Esophagus muscularis mucosa (tissue), 4 donors: ENCODE results near the gene RNASE2. TPM values are rescaled to one million over a fixed set of nuclear protein-coding genes. Genes with fewer than 3 reads are reported as not detected.

Experiments used
- DNase-seq: peaks from one replicate; pipeline ENCODE4 v3.0.0-alpha.2; 2017; ENCODE audit errors: extremely low spot score
- H3K27ac ChIP-seq, 4 donors: fragments of 200-600 bp; sonication (generic); replicated peaks in 1 of 4; 1 replicate in 3 of 4; 2 replicates in 1 of 4; pipeline ENCODE4 v1.5.1; 2016 to 2019; ENCODE audit warnings: mild to moderate bottlenecking in 1 of 4
- H3K27me3 ChIP-seq, 4 donors: fragments of 200-600 bp; sonication (generic); one replicate each; pipeline versions ENCODE4 v1.5.1 to v1.6.0; 2016 to 2019
- H3K36me3 ChIP-seq, 4 donors: fragments of 200-600 bp; sonication (generic); one replicate each; pipeline ENCODE4 v1.5.1; 2016 to 2019
- H3K4me1 ChIP-seq, 4 donors: fragments of 200-600 bp; sonication (generic); one replicate each; pipeline ENCODE4 v1.5.1; 2016 to 2019
- H3K4me3 ChIP-seq, 4 donors: fragments of 200-600 bp; sonication (generic); 1 replicate in 2 of 4; 2 replicates in 2 of 4; pipeline ENCODE4 v1.5.1; 2016 to 2019; ENCODE audit warnings: mild to moderate bottlenecking in 4 of 4, moderate library complexity in 1 of 4
- H3K9me3 ChIP-seq, 4 donors: fragments of 200-600 bp; sonication (generic); 1 replicate in 3 of 4; 2 replicates in 1 of 4; pipeline ENCODE4 v1.5.1; 2016 to 2019
- CTCF ChIP-seq, 3 experiments: fragments of 200-600 bp in 2 of 3; fragments of 450-650 bp in 1 of 3; sonication (generic) in 2 of 3; IDR thresholded peaks; one replicate each; pipeline ENCODE4 v1.5.1; 2017 to 2019; ENCODE audit warnings: antibody characterized with exemption in 3 of 3, mild to moderate bottlenecking in 2 of 3, moderate library complexity in 1 of 3
- EP300 ChIP-seq: sonication (generic); formaldehyde crosslinking; IDR thresholded peaks from one replicate; pipeline ENCODE4 v1.6.1; 2017; ENCODE audit warnings: antibody characterized with exemption
- POLR2A ChIP-seq: fragments of 450-650 bp; IDR thresholded peaks from one replicate; pipeline ENCODE4 v1.6.1; 2017; ENCODE audit warnings: antibody characterized with exemption, moderate library complexity, mild to moderate bottlenecking, low read depth
- POLR2AphosphoS5 ChIP-seq, 2 donors: sonication (generic); formaldehyde crosslinking; IDR thresholded peaks; one replicate each; pipeline ENCODE4 v1.6.1; 2017; ENCODE audit warnings: antibody characterized with exemption in 2 of 2
- WGBS: methylation state at CpG from one replicate; pipeline ENCODE4 v1.1.5; 2018; 5-methylcytosine and 5-hydroxymethylcytosine counted together
- intact Hi-C: fragments of 100-400 bp; cut with DNase I; formaldehyde crosslinking; loops from one replicate; pipeline ENCODE4 v1.15.1; 2023
- total RNA-seq, 4 donors: library from RNA; depleted of rRNA; stranded (reverse); fragments of >200 nt; gene quantifications; one replicate each; pipeline versions ENCODE4 v1.1.0 to v1.2.1, GENCODE V29; 2016

Gene RNASE2
- total RNA-seq, 4 donors from 2014 or later, result 1.7 to 3.8 (median 2.1) TPM; not detected in 1

- WGBS, result 12% methylated on average over 3 of the region's 10 CpGs
- intact Hi-C loops, result loop anchor here (1.0 to 5.0 kb wide), 2 partner anchors 113 to 273 kb away; no protein-coding TSS in a partner anchor
- no peaks in the 10 kb centered on the region for H3K36me3 ChIP-seq
- H3K27ac ChIP-seq, result peak overlapping the region; percentile 68 to 82 (median 76)
- H3K4me3 ChIP-seq, result peak overlapping the region; percentile 54 to 71 (median 68)
- peaks cover 0 to 3% (median 0%) of the 10 kb centered on the region in 4 donors for H3K27me3 ChIP-seq
- DNase-seq, result no peak
- no peaks in the 10 kb centered on the region for H3K9me3 ChIP-seq
- TF ChIP-seq EP300 (no peak), POLR2A (no peak), POLR2AphosphoS5 (IDR thresholded peaks at IDR 0.05) (no peak), CTCF (IDR thresholded peaks at IDR 0.05) (no peak)
- peaks cover 4 to 15% (median 11%) of the 10 kb centered on the region in 4 donors for H3K4me1 ChIP-seq
These were observed 15.3 kb downstream of the RNASE2 start for GRCh38 chr14:20970647-20970982.

DNA sequence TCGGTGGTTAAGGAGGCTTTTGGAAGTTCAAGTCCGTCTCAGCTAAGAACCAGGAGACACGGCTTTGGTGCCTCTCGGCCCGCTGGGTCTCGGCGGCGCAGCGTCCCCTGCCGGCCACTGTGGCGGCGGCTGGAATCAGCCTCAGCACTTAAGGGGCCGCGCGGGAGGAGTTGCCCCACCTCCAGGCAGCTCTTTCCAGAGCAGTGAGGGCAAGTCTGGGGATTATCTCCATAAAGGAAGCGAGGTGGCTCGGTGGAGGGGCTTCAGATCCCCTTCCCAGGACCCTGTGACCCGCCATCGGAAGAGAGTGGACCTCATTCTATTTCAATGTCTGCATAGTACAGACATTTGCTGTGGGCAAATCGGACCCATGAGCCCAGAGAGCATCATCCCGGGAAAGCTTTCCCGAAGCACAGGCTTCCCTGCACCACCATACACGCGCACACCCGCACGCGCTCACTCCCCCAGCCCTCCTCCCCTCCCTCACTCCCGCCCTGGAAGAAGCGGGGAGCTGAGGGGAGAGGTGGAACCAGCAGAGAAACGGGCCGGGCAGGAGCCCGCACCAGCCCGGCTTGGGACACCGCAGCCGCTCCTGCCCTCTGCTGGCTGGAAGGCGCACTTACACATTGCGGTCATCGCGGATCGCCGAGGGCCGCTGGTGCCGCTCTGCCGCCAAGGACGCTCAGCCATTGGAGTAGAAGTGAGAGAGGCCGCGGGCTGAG, 15.9 kb downstream of the RNASE2 start:
- peak; percentile 97 for DNase-seq
- Histone ChIP-seq H3K27me3 (no peaks in the 10 kb centered on the region), H3K9me3 (no peaks in the 10 kb centered on the region), H3K36me3 (no peaks in the 10 kb centered on the region), H3K4me1 (peaks cover 4 to 15% (median 11%) of the 10 kb centered on the region in 4 donors), H3K27ac (peak overlapping the region; percentile 68 to 82 (median 76)), H3K4me3 (peak overlapping the region; percentile 54 to 71 (median 68))
- intact Hi-C loops, result loop anchor here (1.0 to 5.0 kb wide), 2 partner anchors 114 to 274 kb away; no protein-coding TSS in a partner anchor
- under 1% methylated on average over 34 of the region's 47 CpGs for WGBS
- peak in 1 of 2 donors; percentile 46 for TF ChIP-seq POLR2AphosphoS5 (IDR thresholded peaks at IDR 0.05)
- no peak for TF ChIP-seq POLR2A
- no peak for TF ChIP-seq EP300
- TF ChIP-seq CTCF (IDR thresholded peaks at IDR 0.05), result peak; percentile 66 to 88 (median 74)

DNA sequence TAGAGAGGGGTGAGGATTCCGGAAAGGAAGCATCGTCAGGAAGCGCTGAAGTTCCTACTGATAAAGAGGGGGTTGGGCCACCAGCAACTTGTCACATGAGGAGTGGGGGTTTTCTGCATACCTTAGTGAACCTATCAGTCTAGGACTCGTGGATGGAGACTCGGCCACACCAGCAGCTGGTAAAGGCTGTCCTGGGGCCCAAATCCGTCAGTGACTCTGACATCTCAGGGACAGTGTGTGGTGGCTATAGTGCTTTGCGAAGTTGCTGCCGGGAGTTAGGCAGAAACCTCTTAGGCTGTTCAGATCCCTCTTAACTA, 16.4 kb downstream of the RNASE2 start:
- intact Hi-C loops, result loop anchor here (5.0 kb wide), 1 partner anchor 274 kb away; no protein-coding TSS in a partner anchor
- 15% methylated on average over 8 of the region's 8 CpGs for WGBS
- no peak for DNase-seq
- peak overlapping the region; percentile 54 to 71 (median 68) for H3K4me3 ChIP-seq
- H3K27ac ChIP-seq, result peak overlapping the region in 3 of 4 donors; percentile 73 to 82 (median 78)
- peaks cover 4 to 15% (median 11%) of the 10 kb centered on the region in 4 donors for H3K4me1 ChIP-seq
- TF ChIP-seq POLR2AphosphoS5 (IDR thresholded peaks at IDR 0.05) (peak in 1 of 2 donors; percentile 1), CTCF (IDR thresholded peaks at IDR 0.05) (no peak), POLR2A (no peak)
- H3K27me3 ChIP-seq, result no peaks in the 10 kb centered on the region
- no peaks in the 10 kb centered on the region for H3K36me3 ChIP-seq
- H3K9me3 ChIP-seq, result no peaks in the 10 kb centered on the region

DNA sequence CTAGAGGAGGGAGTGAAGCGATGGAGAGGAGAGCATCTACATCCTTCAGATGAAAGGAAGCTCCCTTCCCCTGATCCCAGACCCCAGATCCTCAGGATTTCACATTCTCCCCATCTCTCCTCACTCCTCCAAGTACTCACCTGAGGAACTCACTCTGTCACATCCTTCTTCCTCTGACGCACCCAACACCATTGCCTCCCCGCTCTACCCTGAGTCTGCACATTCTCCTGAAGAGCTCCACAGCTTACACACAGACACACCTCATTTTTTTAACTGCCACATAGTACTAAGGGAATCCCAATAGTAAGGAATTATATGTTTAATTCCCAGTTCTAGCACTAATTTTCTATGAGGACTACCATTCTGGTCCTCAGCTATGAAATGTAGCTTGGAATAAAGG, 18.2 kb downstream of the RNASE2 start:
- Histone ChIP-seq H3K27me3 (no peaks in the 10 kb centered on the region), H3K4me1 (peaks cover 4 to 15% (median 11%) of the 10 kb centered on the region in 4 donors), H3K27ac (no peak overlapping the region), H3K9me3 (no peaks in the 10 kb centered on the region), H3K36me3 (no peaks in the 10 kb centered on the region), H3K4me3 (no peak overlapping the region)
- intact Hi-C loops, result loop anchor here (5.0 kb wide), 1 partner anchor 276 kb away; no protein-coding TSS in a partner anchor
- 95% methylated on average over 3 of the region's 3 CpGs for WGBS
- no peak for TF ChIP-seq EP300
- no peak for TF ChIP-seq POLR2AphosphoS5 (IDR thresholded peaks at IDR 0.05)
- no peak for TF ChIP-seq CTCF (IDR thresholded peaks at IDR 0.05)
- TF ChIP-seq POLR2A, result no peak
- no peak for DNase-seq
